GM23338 (cell line): ENCODE measurements around the gene SLC51A. TPM values are rescaled to one million over a fixed set of nuclear protein-coding genes. Genes with fewer than 3 reads are reported as not detected.

Source experiments
- ATAC-seq: fragments of 200-7000 bp; cut with Tn5 transposase; 3 replicates; pipeline ENCODE4 v1.9.1; 2020
- DNase-seq: peaks from one replicate; pipeline ENCODE4 v3.0.0-alpha.2; 2015; ENCODE audit warnings: low spot score
- H2AFZ ChIP-seq: fragments of 200-600 bp; sonication (generic); 2 replicates; pipeline ENCODE4 v1.8.0; 2016; ENCODE audit warnings: antibody characterized with exemption, mild to moderate bottlenecking, moderate library complexity
- H3F3A ChIP-seq: fragments of 200-600 bp; sonication (generic); replicated peaks from 2 replicates; pipeline ENCODE4 v1.8.0; 2017; ENCODE audit warnings: antibody characterized with exemption, mixed run types, low read depth
- H3K27ac ChIP-seq: fragments of 200-600 bp; sonication (generic); 2 replicates; pipeline ENCODE4 v1.6.1; 2016; ENCODE audit warnings: low read depth
- H3K27me3 ChIP-seq: fragments of 200-600 bp; sonication (generic); 2 replicates; pipeline ENCODE4 v1.8.0; 2016; ENCODE audit warnings: mild to moderate bottlenecking, mixed run types, moderate library complexity; ENCODE audit not compliant: insufficient read depth
- H3K36me3 ChIP-seq: fragments of 200-600 bp; sonication (generic); 2 replicates; pipeline ENCODE4 v1.8.0; 2016; ENCODE audit warnings: mild to moderate bottlenecking; ENCODE audit not compliant: insufficient read depth
- H3K4me1 ChIP-seq: fragments of 200-600 bp; sonication (generic); 2 replicates; pipeline ENCODE4 v1.8.0; 2016; ENCODE audit warnings: mild to moderate bottlenecking, moderate library complexity; ENCODE audit not compliant: insufficient read depth
- H3K4me2 ChIP-seq: fragments of 200-600 bp; sonication (generic); 2 replicates; pipeline ENCODE4 v1.7.1; 2017; ENCODE audit warnings: mixed run types
- H3K4me3 ChIP-seq: fragments of 200-600 bp; sonication (generic); 2 replicates; pipeline ENCODE4 v1.6.1; 2016; ENCODE audit warnings: mixed run types
- H3K79me2 ChIP-seq: fragments of 200-600 bp; sonication (generic); replicated peaks from 2 replicates; pipeline ENCODE4 v1.8.0; 2017; ENCODE audit warnings: mild to moderate bottlenecking; ENCODE audit not compliant: insufficient read depth
- H3K9me2 ChIP-seq: fragments of 200-600 bp; sonication (generic); 2 replicates; pipeline ENCODE4 v1.8.0; 2017; ENCODE audit not compliant: insufficient read depth
- H4K20me1 ChIP-seq: fragments of 200-600 bp; sonication (generic); replicated peaks from 2 replicates; pipeline ENCODE4 v1.8.0; 2017; ENCODE audit warnings: mild to moderate bottlenecking; ENCODE audit not compliant: insufficient read depth
- H3K27ac Mint-ChIP-seq: 2 replicates; pipeline ENCODE4 v1.8.0; 2020; ENCODE audit warnings: inconsistent platforms, mild to moderate bottlenecking, moderate library complexity, mixed read lengths
- H3K27me3 Mint-ChIP-seq: 3 replicates; pipeline ENCODE4 v1.8.0; 2022; ENCODE audit warnings: low read depth, mild to moderate bottlenecking, moderate library complexity, mixed read lengths, inconsistent platforms; ENCODE audit not compliant: insufficient read depth, poor library complexity
- H3K36me3 Mint-ChIP-seq: 3 replicates; pipeline ENCODE4 v1.8.0; 2021; ENCODE audit warnings: low read depth, mild to moderate bottlenecking, inconsistent platforms, moderate library complexity, mixed read lengths
- H3K4me1 Mint-ChIP-seq: 3 replicates; pipeline ENCODE4 v1.8.0; 2020; ENCODE audit warnings: mild to moderate bottlenecking, inconsistent platforms, mixed read lengths
- H3K4me3 Mint-ChIP-seq: 3 replicates; pipeline ENCODE4 v1.8.0; 2021; ENCODE audit warnings: moderate library complexity, mild to moderate bottlenecking, inconsistent platforms, mixed read lengths
- H3K9me3 Mint-ChIP-seq: 3 replicates; pipeline ENCODE4 v1.8.0; 2020; ENCODE audit warnings: moderate library complexity, mild to moderate bottlenecking, inconsistent platforms, mixed read lengths
- CREB1 ChIP-seq: fragments of 250-450 bp; sonication (Bioruptor Pico); IDR thresholded peaks from 2 replicates; pipeline ENCODE4 v1.5.0; 2020; ENCODE audit warnings: low read depth, mild to moderate bottlenecking, moderate library complexity
- EZH2 ChIP-seq: fragments of 200-600 bp; sonication (generic); IDR thresholded peaks from one replicate; pipeline ENCODE4 v1.8.0; 2017; ENCODE audit warnings: antibody characterized with exemption, mild to moderate bottlenecking, low read depth; ENCODE audit not compliant: unreplicated experiment
- EZH2phosphoT487 ChIP-seq: fragments of 200-600 bp; sonication (generic); IDR thresholded peaks from one replicate; pipeline ENCODE4 v1.8.1; 2018; ENCODE audit warnings: antibody characterized with exemption; ENCODE audit not compliant: unreplicated experiment
- JUNB ChIP-seq: IDR thresholded peaks from one replicate; pipeline ENCODE4 v1.6.1; 2016; ENCODE audit warnings: antibody characterized with exemption; ENCODE audit not compliant: unreplicated experiment
- NANOG ChIP-seq: IDR thresholded peaks from 2 replicates; pipeline ENCODE4 v1.6.1; 2016; ENCODE audit warnings: antibody characterized with exemption, borderline replicate concordance
- POLR2AphosphoS5 ChIP-seq: IDR thresholded peaks from 2 replicates; pipeline ENCODE4 v1.6.1; 2016; ENCODE audit warnings: antibody characterized with exemption, low read depth
- STAT1 ChIP-seq: IDR thresholded peaks from one replicate; pipeline ENCODE4 v1.6.1; 2016; ENCODE audit warnings: antibody characterized with exemption; ENCODE audit not compliant: unreplicated experiment
- ZNF114 ChIP-seq: fragments of 250-450 bp; sonication (Bioruptor Pico); IDR thresholded peaks from 2 replicates; pipeline ENCODE4 v1.5.0; 2020; ENCODE audit warnings: mild to moderate bottlenecking, moderate library complexity
- ZNF331 ChIP-seq: fragments of 250-450 bp; sonication (Bioruptor Pico); IDR thresholded peaks from 2 replicates; pipeline ENCODE4 v1.5.0; 2020; ENCODE audit warnings: low read depth, mild to moderate bottlenecking, moderate library complexity
- polyA plus RNA-seq: library from polyadenylated mRNA; unstranded; fragments of >200 nt; fragmentation: Nextera tagmentation; extraction: Ambion mirVana; gene quantifications from 2 replicates; pipeline ENCODE4 v1.2.1, GENCODE V29; 2016
- total RNA-seq: library from RNA; depleted of rRNA; stranded (reverse); fragments of >200 nt; shearing (Covaris generic); gene quantifications from 2 replicates; pipeline ENCODE4 v1.2.3, GENCODE V29; 2014
- TF ChIP-seq, protein P1 (sequence below): IDR thresholded peaks from one replicate; pipeline ENCODE4 v1.6.1; 2018; ENCODE audit warnings: antibody characterized with exemption; ENCODE audit not compliant: unreplicated experiment
- TF ChIP-seq, protein P2 (sequence below): fragments of 250-450 bp; sonication (Bioruptor Pico); IDR thresholded peaks from 2 replicates; pipeline ENCODE4 v1.5.0; 2020; ENCODE audit warnings: mild to moderate bottlenecking, moderate library complexity
- TF ChIP-seq, protein P3 (sequence below): IDR thresholded peaks from 2 replicates; pipeline ENCODE4 v1.6.1; 2016; ENCODE audit warnings: antibody characterized with exemption
- TF ChIP-seq, protein P4 (sequence below), 2 experiments: fragments of 200-600 bp in 1 of 2; sonication (generic) in 1 of 2; conservative IDR thresholded peaks; 2 replicates each; pipeline versions ENCODE4 v1.5.1 to v1.6.1; 2016 to 2017; ENCODE audit warnings: antibody characterized with exemption in 2 of 2, low read depth in 2 of 2, mild to moderate bottlenecking in 2 of 2, moderate library complexity in 1 of 2

Gene SLC51A
- total and polyA plus RNA-seq, 2 experiments from 2014 or later = 4.0 to 6.7 TPM

DNA sequence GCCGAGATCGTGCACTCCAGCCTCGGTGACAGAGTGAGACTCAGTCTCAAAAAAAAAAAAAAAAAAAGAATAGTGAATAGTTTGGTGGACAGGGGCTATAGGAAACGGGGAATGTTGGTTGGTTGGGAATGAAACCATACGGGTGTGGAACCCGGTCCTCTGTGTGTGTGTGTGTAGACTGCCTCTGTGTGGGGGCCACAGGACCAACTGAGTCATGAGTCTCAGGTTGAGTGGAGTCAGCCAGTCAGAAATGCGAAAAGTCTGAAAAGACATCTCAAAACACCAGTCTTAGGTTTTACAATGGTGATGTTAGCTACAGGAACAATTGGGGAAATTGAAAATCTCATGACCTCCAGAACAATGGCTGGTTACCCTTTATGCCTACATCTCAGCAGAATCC, 49.6 kb upstream of the SLC51A start:
- Histone ChIP-seq H3F3A (no peaks in the 10 kb centered on the region), H3K27ac (no peak overlapping the region), H4K20me1 (no peaks in the 10 kb centered on the region), H3K4me2 (no peak overlapping the region), H3K4me1 (no peaks in the 10 kb centered on the region), H2AFZ (no peak overlapping the region), H3K4me3 (no peak overlapping the region), H3K9me2 (no peaks in the 10 kb centered on the region), H3K79me2 (no peaks in the 10 kb centered on the region), H3K36me3 (no peaks in the 10 kb centered on the region), H3K27me3 (no peaks in the 10 kb centered on the region)
- DNase-seq (no peak), ATAC-seq (no peak)
- Mint-ChIP-seq H3K4me3 (no peak overlapping the region), H3K4me1 (no peaks in the 10 kb centered on the region), H3K36me3 (no peaks in the 10 kb centered on the region), H3K9me3 (no peaks in the 10 kb centered on the region), H3K27me3 (peaks cover 7% of the 10 kb centered on the region), H3K27ac (no peak overlapping the region)
- TF ChIP-seq EZH2 (no peak), ZNF114 (CRISPR knock-in tag) (no peak), POLR2AphosphoS5 (no peak), NANOG (no peak), ZNF331 (CRISPR knock-in tag) (no peak), STAT1 (no peak), CREB1 (CRISPR knock-in tag) (no peak), EZH2phosphoT487 (no peak), JUNB (no peak)
- TF ChIP-seq, protein P1, sequence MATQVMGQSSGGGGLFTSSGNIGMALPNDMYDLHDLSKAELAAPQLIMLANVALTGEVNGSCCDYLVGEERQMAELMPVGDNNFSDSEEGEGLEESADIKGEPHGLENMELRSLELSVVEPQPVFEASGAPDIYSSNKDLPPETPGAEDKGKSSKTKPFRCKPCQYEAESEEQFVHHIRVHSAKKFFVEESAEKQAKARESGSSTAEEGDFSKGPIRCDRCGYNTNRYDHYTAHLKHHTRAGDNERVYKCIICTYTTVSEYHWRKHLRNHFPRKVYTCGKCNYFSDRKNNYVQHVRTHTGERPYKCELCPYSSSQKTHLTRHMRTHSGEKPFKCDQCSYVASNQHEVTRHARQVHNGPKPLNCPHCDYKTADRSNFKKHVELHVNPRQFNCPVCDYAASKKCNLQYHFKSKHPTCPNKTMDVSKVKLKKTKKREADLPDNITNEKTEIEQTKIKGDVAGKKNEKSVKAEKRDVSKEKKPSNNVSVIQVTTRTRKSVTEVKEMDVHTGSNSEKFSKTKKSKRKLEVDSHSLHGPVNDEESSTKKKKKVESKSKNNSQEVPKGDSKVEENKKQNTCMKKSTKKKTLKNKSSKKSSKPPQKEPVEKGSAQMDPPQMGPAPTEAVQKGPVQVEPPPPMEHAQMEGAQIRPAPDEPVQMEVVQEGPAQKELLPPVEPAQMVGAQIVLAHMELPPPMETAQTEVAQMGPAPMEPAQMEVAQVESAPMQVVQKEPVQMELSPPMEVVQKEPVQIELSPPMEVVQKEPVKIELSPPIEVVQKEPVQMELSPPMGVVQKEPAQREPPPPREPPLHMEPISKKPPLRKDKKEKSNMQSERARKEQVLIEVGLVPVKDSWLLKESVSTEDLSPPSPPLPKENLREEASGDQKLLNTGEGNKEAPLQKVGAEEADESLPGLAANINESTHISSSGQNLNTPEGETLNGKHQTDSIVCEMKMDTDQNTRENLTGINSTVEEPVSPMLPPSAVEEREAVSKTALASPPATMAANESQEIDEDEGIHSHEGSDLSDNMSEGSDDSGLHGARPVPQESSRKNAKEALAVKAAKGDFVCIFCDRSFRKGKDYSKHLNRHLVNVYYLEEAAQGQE = no peak
- TF ChIP-seq, protein P2, sequence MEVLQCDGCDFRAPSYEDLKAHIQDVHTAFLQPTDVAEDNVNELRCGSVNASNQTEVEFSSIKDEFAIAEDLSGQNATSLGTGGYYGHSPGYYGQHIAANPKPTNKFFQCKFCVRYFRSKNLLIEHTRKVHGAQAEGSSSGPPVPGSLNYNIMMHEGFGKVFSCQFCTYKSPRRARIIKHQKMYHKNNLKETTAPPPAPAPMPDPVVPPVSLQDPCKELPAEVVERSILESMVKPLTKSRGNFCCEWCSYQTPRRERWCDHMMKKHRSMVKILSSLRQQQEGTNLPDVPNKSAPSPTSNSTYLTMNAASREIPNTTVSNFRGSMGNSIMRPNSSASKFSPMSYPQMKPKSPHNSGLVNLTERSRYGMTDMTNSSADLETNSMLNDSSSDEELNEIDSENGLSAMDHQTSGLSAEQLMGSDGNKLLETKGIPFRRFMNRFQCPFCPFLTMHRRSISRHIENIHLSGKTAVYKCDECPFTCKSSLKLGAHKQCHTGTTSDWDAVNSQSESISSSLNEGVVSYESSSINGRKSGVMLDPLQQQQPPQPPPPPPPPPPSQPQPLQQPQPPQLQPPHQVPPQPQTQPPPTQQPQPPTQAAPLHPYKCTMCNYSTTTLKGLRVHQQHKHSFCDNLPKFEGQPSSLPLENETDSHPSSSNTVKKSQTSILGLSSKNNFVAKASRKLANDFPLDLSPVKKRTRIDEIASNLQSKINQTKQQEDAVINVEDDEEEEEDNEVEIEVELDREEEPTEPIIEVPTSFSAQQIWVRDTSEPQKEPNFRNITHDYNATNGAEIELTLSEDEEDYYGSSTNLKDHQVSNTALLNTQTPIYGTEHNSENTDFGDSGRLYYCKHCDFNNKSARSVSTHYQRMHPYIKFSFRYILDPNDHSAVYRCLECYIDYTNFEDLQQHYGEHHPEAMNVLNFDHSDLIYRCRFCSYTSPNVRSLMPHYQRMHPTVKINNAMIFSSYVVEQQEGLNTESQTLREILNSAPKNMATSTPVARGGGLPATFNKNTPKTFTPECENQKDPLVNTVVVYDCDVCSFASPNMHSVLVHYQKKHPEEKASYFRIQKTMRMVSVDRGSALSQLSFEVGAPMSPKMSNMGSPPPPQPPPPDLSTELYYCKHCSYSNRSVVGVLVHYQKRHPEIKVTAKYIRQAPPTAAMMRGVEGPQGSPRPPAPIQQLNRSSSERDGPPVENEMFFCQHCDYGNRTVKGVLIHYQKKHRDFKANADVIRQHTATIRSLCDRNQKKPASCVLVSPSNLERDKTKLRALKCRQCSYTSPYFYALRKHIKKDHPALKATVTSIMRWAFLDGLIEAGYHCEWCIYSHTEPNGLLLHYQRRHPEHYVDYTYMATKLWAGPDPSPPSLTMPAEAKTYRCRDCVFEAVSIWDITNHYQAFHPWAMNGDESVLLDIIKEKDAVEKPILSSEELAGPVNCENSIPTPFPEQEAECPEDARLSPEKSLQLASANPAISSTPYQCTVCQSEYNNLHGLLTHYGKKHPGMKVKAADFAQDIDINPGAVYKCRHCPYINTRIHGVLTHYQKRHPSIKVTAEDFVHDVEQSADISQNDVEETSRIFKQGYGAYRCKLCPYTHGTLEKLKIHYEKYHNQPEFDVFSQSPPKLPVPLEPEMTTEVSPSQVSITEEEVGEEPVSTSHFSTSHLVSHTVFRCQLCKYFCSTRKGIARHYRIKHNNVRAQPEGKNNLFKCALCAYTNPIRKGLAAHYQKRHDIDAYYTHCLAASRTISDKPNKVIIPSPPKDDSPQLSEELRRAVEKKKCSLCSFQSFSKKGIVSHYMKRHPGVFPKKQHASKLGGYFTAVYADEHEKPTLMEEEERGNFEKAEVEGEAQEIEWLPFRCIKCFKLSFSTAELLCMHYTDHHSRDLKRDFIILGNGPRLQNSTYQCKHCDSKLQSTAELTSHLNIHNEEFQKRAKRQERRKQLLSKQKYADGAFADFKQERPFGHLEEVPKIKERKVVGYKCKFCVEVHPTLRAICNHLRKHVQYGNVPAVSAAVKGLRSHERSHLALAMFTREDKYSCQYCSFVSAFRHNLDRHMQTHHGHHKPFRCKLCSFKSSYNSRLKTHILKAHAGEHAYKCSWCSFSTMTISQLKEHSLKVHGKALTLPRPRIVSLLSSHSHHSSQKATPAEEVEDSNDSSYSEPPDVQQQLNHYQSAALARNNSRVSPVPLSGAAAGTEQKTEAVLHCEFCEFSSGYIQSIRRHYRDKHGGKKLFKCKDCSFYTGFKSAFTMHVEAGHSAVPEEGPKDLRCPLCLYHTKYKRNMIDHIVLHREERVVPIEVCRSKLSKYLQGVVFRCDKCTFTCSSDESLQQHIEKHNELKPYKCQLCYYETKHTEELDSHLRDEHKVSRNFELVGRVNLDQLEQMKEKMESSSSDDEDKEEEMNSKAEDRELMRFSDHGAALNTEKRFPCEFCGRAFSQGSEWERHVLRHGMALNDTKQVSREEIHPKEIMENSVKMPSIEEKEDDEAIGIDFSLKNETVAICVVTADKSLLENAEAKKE (CRISPR knock-in tag) = no peak
- TF ChIP-seq, protein P3, sequence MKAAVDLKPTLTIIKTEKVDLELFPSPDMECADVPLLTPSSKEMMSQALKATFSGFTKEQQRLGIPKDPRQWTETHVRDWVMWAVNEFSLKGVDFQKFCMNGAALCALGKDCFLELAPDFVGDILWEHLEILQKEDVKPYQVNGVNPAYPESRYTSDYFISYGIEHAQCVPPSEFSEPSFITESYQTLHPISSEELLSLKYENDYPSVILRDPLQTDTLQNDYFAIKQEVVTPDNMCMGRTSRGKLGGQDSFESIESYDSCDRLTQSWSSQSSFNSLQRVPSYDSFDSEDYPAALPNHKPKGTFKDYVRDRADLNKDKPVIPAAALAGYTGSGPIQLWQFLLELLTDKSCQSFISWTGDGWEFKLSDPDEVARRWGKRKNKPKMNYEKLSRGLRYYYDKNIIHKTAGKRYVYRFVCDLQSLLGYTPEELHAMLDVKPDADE = no peak
- TF ChIP-seq, protein P4, sequence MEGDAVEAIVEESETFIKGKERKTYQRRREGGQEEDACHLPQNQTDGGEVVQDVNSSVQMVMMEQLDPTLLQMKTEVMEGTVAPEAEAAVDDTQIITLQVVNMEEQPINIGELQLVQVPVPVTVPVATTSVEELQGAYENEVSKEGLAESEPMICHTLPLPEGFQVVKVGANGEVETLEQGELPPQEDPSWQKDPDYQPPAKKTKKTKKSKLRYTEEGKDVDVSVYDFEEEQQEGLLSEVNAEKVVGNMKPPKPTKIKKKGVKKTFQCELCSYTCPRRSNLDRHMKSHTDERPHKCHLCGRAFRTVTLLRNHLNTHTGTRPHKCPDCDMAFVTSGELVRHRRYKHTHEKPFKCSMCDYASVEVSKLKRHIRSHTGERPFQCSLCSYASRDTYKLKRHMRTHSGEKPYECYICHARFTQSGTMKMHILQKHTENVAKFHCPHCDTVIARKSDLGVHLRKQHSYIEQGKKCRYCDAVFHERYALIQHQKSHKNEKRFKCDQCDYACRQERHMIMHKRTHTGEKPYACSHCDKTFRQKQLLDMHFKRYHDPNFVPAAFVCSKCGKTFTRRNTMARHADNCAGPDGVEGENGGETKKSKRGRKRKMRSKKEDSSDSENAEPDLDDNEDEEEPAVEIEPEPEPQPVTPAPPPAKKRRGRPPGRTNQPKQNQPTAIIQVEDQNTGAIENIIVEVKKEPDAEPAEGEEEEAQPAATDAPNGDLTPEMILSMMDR (conservative IDR thresholded peaks at IDR 0.05; ENCODE audit: low read depth in 2 of 2) = no peak
